Esophagus squamous epithelium (tissue), 5 donors: Measurements from ENCODE around the gene PLSCR5. TPM values are rescaled to one million over a fixed set of nuclear protein-coding genes. Genes with fewer than 3 reads are reported as not detected.

Experiments used
- DNase-seq: peaks from one replicate; lab custom pipeline; 2025; lab: John Stamatoyannopoulos, UW
- H3K27ac ChIP-seq, 4 donors: fragments of 200-600 bp; sonication (generic); one replicate each; pipeline ENCODE4 v1.5.1; 2016 to 2019; ENCODE audit warnings: mild to moderate bottlenecking in 1 of 4
- H3K27me3 ChIP-seq, 4 donors: fragments of 200-600 bp; sonication (generic); 1 replicate in 3 of 4; 2 replicates in 1 of 4; pipeline versions ENCODE4 v1.5.1 to v1.6.0; 2017 to 2021; ENCODE audit warnings: antibody characterized with exemption in 1 of 4
- H3K36me3 ChIP-seq, 3 donors: fragments of 200-600 bp; sonication (generic); one replicate each; pipeline ENCODE4 v1.5.1; 2016 to 2019
- H3K4me1 ChIP-seq, 3 donors: fragments of 200-600 bp; sonication (generic); one replicate each; pipeline ENCODE4 v1.5.1; 2017 to 2019
- H3K4me3 ChIP-seq, 4 donors: fragments of 200-600 bp; sonication (generic); 1 replicate in 3 of 4; 2 replicates in 1 of 4; pipeline ENCODE4 v1.5.1; 2016 to 2019; ENCODE audit warnings: mild to moderate bottlenecking in 2 of 4, moderate library complexity in 1 of 4
- H3K9me3 ChIP-seq, 3 donors: fragments of 200-600 bp; sonication (generic); one replicate each; pipeline ENCODE4 v1.5.1; 2016 to 2019
- CTCF ChIP-seq, 6 experiments: fragments of 450-650 bp in 4 of 6; fragments of 200-600 bp in 2 of 6; sonication (generic) in 2 of 6; IDR thresholded peaks; one replicate each; pipeline ENCODE4 v1.5.1; 2016 to 2019; ENCODE audit warnings: antibody characterized with exemption in 6 of 6, mild to moderate bottlenecking in 4 of 6, moderate library complexity in 4 of 6
- POLR2A ChIP-seq, 4 donors: fragments of 450-650 bp; IDR thresholded peaks; one replicate each; pipeline ENCODE4 v1.6.1; 2017; ENCODE audit warnings: antibody characterized with exemption in 4 of 4, mild to moderate bottlenecking in 4 of 4, moderate library complexity in 3 of 4
- WGBS, 2 donors: methylation state at CpG; one replicate each; pipeline ENCODE4 v1.1.5; 2018; 5-methylcytosine and 5-hydroxymethylcytosine counted together
- intact Hi-C: fragments of 100-400 bp; cut with DNase I; formaldehyde crosslinking; loops from one replicate; pipeline ENCODE4 v1.15.0; 2022
- total RNA-seq, 4 donors: library from RNA; depleted of rRNA; stranded (reverse); fragments of >200 nt; gene quantifications; one replicate each; pipeline ENCODE4 v1.1.0, GENCODE V29; 2016
- donor health status: DM: yes; HTN: yes; CAD: no.

The PLSCR5 gene
- total RNA-seq, 4 donors from 2014 or later = not detected

GRCh38 chr3:146555311-146555710 lies 49.8 kb downstream of the PLSCR5 start:
- Histone ChIP-seq H3K36me3 (no peaks in the 10 kb centered on the region), H3K4me3 (no peak overlapping the region), H3K4me1 (no peaks in the 10 kb centered on the region), H3K9me3 (no peaks in the 10 kb centered on the region), H3K27me3 (no peaks in the 10 kb centered on the region), H3K27ac (no peak overlapping the region)
- no peak for DNase-seq
- intact Hi-C loops = no loop called here
- 92 to 98% methylated on average over 3 of the region's 3 CpGs for WGBS, 2 donors
- no peak for TF ChIP-seq POLR2A (IDR thresholded peaks at IDR 0.05)
- no peak for TF ChIP-seq CTCF (IDR thresholded peaks at IDR 0.05)

GRCh38 chr3:146554151-146554760 lies 50.9 kb downstream of the PLSCR5 start:
- H3K9me3 ChIP-seq = no peaks in the 10 kb centered on the region
- intact Hi-C loops = no loop called here
- H3K27ac ChIP-seq = no peak overlapping the region
- H3K36me3 ChIP-seq = no peaks in the 10 kb centered on the region
- H3K4me3 ChIP-seq = no peak overlapping the region
- no peaks in the 10 kb centered on the region for H3K27me3 ChIP-seq
- TF ChIP-seq CTCF (IDR thresholded peaks at IDR 0.05) = no peak
- TF ChIP-seq POLR2A (IDR thresholded peaks at IDR 0.05) = no peak
- DNase-seq = no peak
- 74 to 85% methylated on average over 7 of the region's 7 CpGs for WGBS, 2 donors
- no peaks in the 10 kb centered on the region for H3K4me1 ChIP-seq

GRCh38 chr3:146550743-146551510 lies 54.2 kb downstream of the PLSCR5 start:
- intact Hi-C loops = no loop called here
- Histone ChIP-seq H3K27me3 (no peaks in the 10 kb centered on the region), H3K27ac (no peak overlapping the region), H3K4me1 (no peaks in the 10 kb centered on the region), H3K36me3 (no peaks in the 10 kb centered on the region), H3K4me3 (no peak overlapping the region), H3K9me3 (no peaks in the 10 kb centered on the region)
- DNase-seq = no peak
- 68 to 73% methylated on average over 5 of the region's 5 CpGs for WGBS, 2 donors
- TF ChIP-seq CTCF (IDR thresholded peaks at IDR 0.05) (no peak), POLR2A (IDR thresholded peaks at IDR 0.05) (no peak)

GRCh38 chr3:146550070-146550615 lies 55.0 kb downstream of the PLSCR5 start:
- Histone ChIP-seq H3K4me3 (peak overlapping the region in 1 of 4 donors; percentile 19), H3K4me1 (peaks cover 0 to 5% (median 3%) of the 10 kb centered on the region in 3 donors), H3K27me3 (no peaks in the 10 kb centered on the region), H3K27ac (no peak overlapping the region), H3K9me3 (no peaks in the 10 kb centered on the region), H3K36me3 (no peaks in the 10 kb centered on the region)
- TF ChIP-seq CTCF (IDR thresholded peaks at IDR 0.05) = no peak
- no peak for TF ChIP-seq POLR2A (IDR thresholded peaks at IDR 0.05)
- DNase-seq = no peak
- intact Hi-C loops = no loop called here

- no peak overlapping the region for H3K4me3 ChIP-seq
- no peak overlapping the region for H3K27ac ChIP-seq
- no peak for DNase-seq
- H3K27me3 ChIP-seq = no peaks in the 10 kb centered on the region
- H3K36me3 ChIP-seq = no peaks in the 10 kb centered on the region
- H3K4me1 ChIP-seq = peaks cover 0 to 22% (median 6%) of the 10 kb centered on the region in 3 donors
- TF ChIP-seq CTCF (IDR thresholded peaks at IDR 0.05) = no peak
- TF ChIP-seq POLR2A (IDR thresholded peaks at IDR 0.05) = no peak
- intact Hi-C loops = no loop called here
- H3K9me3 ChIP-seq = no peaks in the 10 kb centered on the region
Observed at GRCh38 chr3:146547235-146547835, 57.8 kb downstream of the PLSCR5 start.
